ENCODE results near the gene TNFRSF14. TPM values are rescaled to one million over a fixed set of nuclear protein-coding genes. Genes with fewer than 3 reads are reported as not detected.
A peak's percentile ranks its signal among the peaks of the same experiment; 100 is the strongest.
"Not testable (repeated sequence)": the region's sequence is repeated elsewhere in the genome, so short reads cannot be mapped to it uniquely, and the experiment has no call there.

Gene TNFRSF14
- total RNA-seq, 2 donors from 2014 or later = 179 to 212 TPM

- ATAC-seq (no peak), DNase-seq (no peak)
- Mint-ChIP-seq H3K27me3 (no peaks in the 10 kb centered on the region), H3K4me1 (peaks cover 10% of the 10 kb centered on the region), H3K27ac (peak overlapping the region; percentile 61), H3K36me3 (ENCODE audit: low read depth) (peaks cover 3% of the 10 kb centered on the region), H3K4me3 (no peak overlapping the region)
- H3K9me3 ChIP-seq (ENCODE audit: control insufficient read depth, low read length, poor library complexity, severe bottlenecking) = no peaks in the 10 kb centered on the region
These were observed 8.7 kb downstream of the TNFRSF14 start for GRCh38 chr1:2564815-2565374.

- no peaks in the 10 kb centered on the region for H3K9me3 ChIP-seq (ENCODE audit: control insufficient read depth, low read length, poor library complexity, severe bottlenecking)
- ATAC-seq = no peak
- no peaks in the 10 kb centered on the region for H3K27me3 Mint-ChIP-seq
- H3K4me1 Mint-ChIP-seq = peaks cover 8% of the 10 kb centered on the region
- H3K27ac Mint-ChIP-seq = no peak overlapping the region
- peaks cover under 1% of the 10 kb centered on the region for H3K36me3 Mint-ChIP-seq (ENCODE audit: low read depth)
- DNase-seq = no peak
- H3K4me3 Mint-ChIP-seq = no peak overlapping the region
These were observed 10.2 kb downstream of the TNFRSF14 start for GRCh38 chr1:2566101-2567045.

GRCh38 chr1:2567083-2567679, 11.0 kb downstream of the TNFRSF14 start:
- DNase-seq (no peak), ATAC-seq (no peak)
- Mint-ChIP-seq H3K4me1 (peaks cover 6% of the 10 kb centered on the region), H3K36me3 (ENCODE audit: low read depth) (no peaks in the 10 kb centered on the region), H3K4me3 (no peak overlapping the region), H3K27me3 (no peaks in the 10 kb centered on the region), H3K27ac (no peak overlapping the region)
- H3K9me3 ChIP-seq (ENCODE audit: control insufficient read depth, low read length, poor library complexity, severe bottlenecking) = no peaks in the 10 kb centered on the region

GRCh38 chr1:2568187-2568816, 12.1 kb downstream of the TNFRSF14 start:
- H3K4me1 Mint-ChIP-seq; DNase-seq; H3K27ac Mint-ChIP-seq; H3K4me3 Mint-ChIP-seq; H3K36me3 Mint-ChIP-seq (ENCODE audit: low read depth); ATAC-seq; H3K27me3 Mint-ChIP-seq; H3K9me3 ChIP-seq (ENCODE audit: control insufficient read depth, low read length, poor library complexity, severe bottlenecking): not testable (repeated sequence)

- peaks cover 2% of the 10 kb centered on the region for H3K9me3 ChIP-seq (ENCODE audit: control insufficient read depth, low read length, poor library complexity, severe bottlenecking)
- Mint-ChIP-seq H3K36me3 (ENCODE audit: low read depth) (no peaks in the 10 kb centered on the region), H3K27ac (no peak overlapping the region), H3K4me3 (no peak overlapping the region), H3K4me1 (peaks cover 6% of the 10 kb centered on the region), H3K27me3 (no peaks in the 10 kb centered on the region)
- no peak for DNase-seq
- no peak for ATAC-seq
These were observed 12.9 kb downstream of the TNFRSF14 start for GRCh38 chr1:2569060-2569459.

GRCh38 chr1:2569703-2570102, 13.5 kb downstream of the TNFRSF14 start:
- H3K27me3 Mint-ChIP-seq; H3K4me3 Mint-ChIP-seq; DNase-seq; H3K4me1 Mint-ChIP-seq; H3K36me3 Mint-ChIP-seq (ENCODE audit: low read depth); H3K9me3 ChIP-seq (ENCODE audit: control insufficient read depth, low read length, poor library complexity, severe bottlenecking); ATAC-seq: not testable (repeated sequence)
- H3K27ac Mint-ChIP-seq = peak overlapping the region; percentile 14

GRCh38 chr1:2570332-2570731, 14.2 kb downstream of the TNFRSF14 start:
- no peak overlapping the region for H3K4me3 Mint-ChIP-seq
- no peaks in the 10 kb centered on the region for H3K36me3 Mint-ChIP-seq (ENCODE audit: low read depth)
- H3K27me3 Mint-ChIP-seq = no peaks in the 10 kb centered on the region
- ATAC-seq = no peak
- no peak for DNase-seq
- peaks cover 3% of the 10 kb centered on the region for H3K4me1 Mint-ChIP-seq
- peaks cover 2% of the 10 kb centered on the region for H3K9me3 ChIP-seq (ENCODE audit: control insufficient read depth, low read length, poor library complexity, severe bottlenecking)
- H3K27ac Mint-ChIP-seq = peak overlapping the region; percentile 14

- Mint-ChIP-seq H3K4me1 (peaks cover 7% of the 10 kb centered on the region), H3K27ac (no peak overlapping the region), H3K36me3 (ENCODE audit: low read depth) (no peaks in the 10 kb centered on the region), H3K27me3 (no peaks in the 10 kb centered on the region), H3K4me3 (no peak overlapping the region)
- no peak for DNase-seq
- ATAC-seq = no peak
- peaks cover 2% of the 10 kb centered on the region for H3K9me3 ChIP-seq (ENCODE audit: control insufficient read depth, low read length, poor library complexity, severe bottlenecking)
These were observed 15.2 kb downstream of the TNFRSF14 start for GRCh38 chr1:2571348-2571747.

GRCh38 chr1:2573250-2573920, 17.2 kb downstream of the TNFRSF14 start:
- H3K4me1 Mint-ChIP-seq = peaks cover 14% of the 10 kb centered on the region
- no peak for DNase-seq

GRCh38 chr1:2574350-2574749, 18.2 kb downstream of the TNFRSF14 start:
- Mint-ChIP-seq H3K27ac (no peak overlapping the region), H3K36me3 (ENCODE audit: low read depth) (peaks cover 2% of the 10 kb centered on the region), H3K4me3 (no peak overlapping the region), H3K4me1 (peaks cover 21% of the 10 kb centered on the region), H3K27me3 (no peaks in the 10 kb centered on the region)
- no peak for ATAC-seq
- peaks cover 2% of the 10 kb centered on the region for H3K9me3 ChIP-seq (ENCODE audit: control insufficient read depth, low read length, poor library complexity, severe bottlenecking)
- no peak for DNase-seq

More at GRCh38 chr1:2573250-2573920, 17.2 kb downstream of the TNFRSF14 start:
- no peak overlapping the region for H3K27ac Mint-ChIP-seq
- no peak overlapping the region for H3K4me3 Mint-ChIP-seq
- no peaks in the 10 kb centered on the region for H3K27me3 Mint-ChIP-seq
- ATAC-seq = no peak
- peaks cover 2% of the 10 kb centered on the region for H3K9me3 ChIP-seq (ENCODE audit: control insufficient read depth, low read length, poor library complexity, severe bottlenecking)
- H3K36me3 Mint-ChIP-seq (ENCODE audit: low read depth) = no peaks in the 10 kb centered on the region

GRCh38 chr1:2575801-2576663, 19.9 kb downstream of the TNFRSF14 start:
- DNase-seq = no peak
- peaks cover 2% of the 10 kb centered on the region for H3K36me3 Mint-ChIP-seq (ENCODE audit: low read depth)
- peaks cover 2% of the 10 kb centered on the region for H3K9me3 ChIP-seq (ENCODE audit: control insufficient read depth, low read length, poor library complexity, severe bottlenecking)
- ATAC-seq = no peak
- peaks cover 26% of the 10 kb centered on the region for H3K4me1 Mint-ChIP-seq
- H3K27ac Mint-ChIP-seq = peak overlapping the region; percentile 100
- no peak overlapping the region for H3K4me3 Mint-ChIP-seq
- H3K27me3 Mint-ChIP-seq = no peaks in the 10 kb centered on the region

GRCh38 chr1:2577565-2578075, 21.4 kb downstream of the TNFRSF14 start:
- H3K27me3 Mint-ChIP-seq = not testable (repeated sequence)

More at GRCh38 chr1:2577565-2578075, 21.4 kb downstream of the TNFRSF14 start:
- DNase-seq = peak in 2 of 3 donors; percentile 44 to 65
- H3K36me3 Mint-ChIP-seq (ENCODE audit: low read depth); H3K9me3 ChIP-seq (ENCODE audit: control insufficient read depth, low read length, poor library complexity, severe bottlenecking): not testable (repeated sequence)
- peak overlapping the region; percentile 83 for H3K4me3 Mint-ChIP-seq
- H3K4me1 Mint-ChIP-seq = peaks cover 34% of the 10 kb centered on the region
- H3K27ac Mint-ChIP-seq = peak overlapping the region; percentile 100
- ATAC-seq = peak; percentile 63

Measured in T-helper 17 cell (primary cell).